SU-DHL-6 (cell line): Measurements from ENCODE around the gene ZNF654.

ENCODE experiments used
- EZH2phosphoT487 ChIP-seq: fragments of 200-600 bp; sonication (generic), shearing (Covaris generic); conservative IDR thresholded peaks from 2 replicates; pipeline ENCODE4 v1.6.1; 2018; ENCODE audit warnings: mild to moderate bottlenecking, antibody characterized with exemption, low read length, moderate library complexity, mixed read lengths
- TF ChIP-seq, protein P1 (sequence below): fragments of 200-600 bp; sonication (generic); IDR thresholded peaks from one replicate; pipeline ENCODE4 v1.5.1; 2017; ENCODE audit warnings: antibody characterized with exemption, mild to moderate bottlenecking, low read length, moderate library complexity; ENCODE audit not compliant: insufficient read depth, poor library complexity, severe bottlenecking

- TF ChIP-seq, protein P1, sequence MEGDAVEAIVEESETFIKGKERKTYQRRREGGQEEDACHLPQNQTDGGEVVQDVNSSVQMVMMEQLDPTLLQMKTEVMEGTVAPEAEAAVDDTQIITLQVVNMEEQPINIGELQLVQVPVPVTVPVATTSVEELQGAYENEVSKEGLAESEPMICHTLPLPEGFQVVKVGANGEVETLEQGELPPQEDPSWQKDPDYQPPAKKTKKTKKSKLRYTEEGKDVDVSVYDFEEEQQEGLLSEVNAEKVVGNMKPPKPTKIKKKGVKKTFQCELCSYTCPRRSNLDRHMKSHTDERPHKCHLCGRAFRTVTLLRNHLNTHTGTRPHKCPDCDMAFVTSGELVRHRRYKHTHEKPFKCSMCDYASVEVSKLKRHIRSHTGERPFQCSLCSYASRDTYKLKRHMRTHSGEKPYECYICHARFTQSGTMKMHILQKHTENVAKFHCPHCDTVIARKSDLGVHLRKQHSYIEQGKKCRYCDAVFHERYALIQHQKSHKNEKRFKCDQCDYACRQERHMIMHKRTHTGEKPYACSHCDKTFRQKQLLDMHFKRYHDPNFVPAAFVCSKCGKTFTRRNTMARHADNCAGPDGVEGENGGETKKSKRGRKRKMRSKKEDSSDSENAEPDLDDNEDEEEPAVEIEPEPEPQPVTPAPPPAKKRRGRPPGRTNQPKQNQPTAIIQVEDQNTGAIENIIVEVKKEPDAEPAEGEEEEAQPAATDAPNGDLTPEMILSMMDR: no peak
- no peak for TF ChIP-seq EZH2phosphoT487
Measured at GRCh38 chr3:88019024-88019423, 40.0 kb upstream of the ZNF654 start.
